OCI-LY3 (cell line): ENCODE results near the gene ZFAND3.

Experiments
- CTCF ChIP-seq: fragments of 200-600, 300-600 bp; sonication (generic); IDR thresholded peaks from 2 replicates; pipeline ENCODE4 v1.5.1; 2014; ENCODE audit warnings: antibody characterized with exemption, low read length, low read depth
- EZH2phosphoT487 ChIP-seq: fragments of 200-600 bp; shearing (Covaris generic); IDR thresholded peaks from 2 replicates; pipeline ENCODE4 v1.6.1; 2018; ENCODE audit warnings: antibody characterized with exemption, mixed run types, low read depth

GRCh38 chr6:37982317-37982716, 162.8 kb downstream of the ZFAND3 start:
- no peak for TF ChIP-seq CTCF
- TF ChIP-seq EZH2phosphoT487: no peak
